ENCODE measurements around the gene CFAP46.

GRCh38 chr10:132981173-132981555 lies 38.8 kb upstream of the CFAP46 start:
- TF ChIP-seq YY1 (IDR thresholded peaks at IDR 0.05; ENCODE audit: insufficient read depth, insufficient read length), result no peak
- no peak for TF ChIP-seq ZNF274 (IDR thresholded peaks at IDR 0.05; ENCODE audit: low read depth, low read length)
